ENCODE measurements around the gene SMIM14.

DNA sequence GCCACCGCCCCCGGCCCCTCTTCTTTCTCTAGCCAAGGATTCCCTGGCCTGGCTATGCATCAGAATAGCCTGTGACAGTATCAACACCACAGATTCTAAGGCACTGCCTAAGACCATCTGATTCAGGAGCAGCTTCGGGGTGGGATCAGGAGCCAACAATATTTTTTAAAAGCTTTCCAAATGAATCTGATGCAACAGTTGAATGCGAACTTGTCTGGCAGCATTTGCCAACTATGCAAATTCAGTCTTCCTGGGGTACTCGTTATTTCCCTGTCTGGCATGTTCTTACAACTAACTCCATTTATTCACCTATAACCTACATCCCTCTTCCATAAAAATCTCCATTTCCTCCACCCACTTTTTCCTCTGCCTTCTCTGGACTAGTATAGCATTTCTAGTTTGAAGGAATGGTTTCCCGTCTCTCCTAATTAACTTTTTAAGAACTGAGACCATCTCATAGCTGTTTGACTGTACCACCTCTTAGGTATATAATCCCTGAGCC lies 75.3 kb downstream of the SMIM14 start:
- no peak for TF ChIP-seq CREB1 (IDR thresholded peaks at IDR 0.05; ENCODE audit: low read depth)
- TF ChIP-seq EP300 (IDR thresholded peaks at IDR 0.05; ENCODE audit: borderline replicate concordance) = no peak
